A673 (cell line): ENCODE data around the gene THSD1.

Experiments
- EZH2 ChIP-seq: fragments of 200-600 bp; sonication (generic); IDR thresholded peaks from 2 replicates; pipeline ENCODE4 v1.6.1; 2017; ENCODE audit warnings: borderline replicate concordance, low read depth, mild to moderate bottlenecking, mixed read lengths, antibody characterized with exemption, low read length; ENCODE audit not compliant: poor library complexity, severe bottlenecking
- TF ChIP-seq, protein P1 (sequence below): fragments of 300-800, 200-600 bp; sonication (generic); conservative IDR thresholded peaks from 2 replicates; pipeline ENCODE4 v1.5.1; 2017; ENCODE audit warnings: low read depth, mild to moderate bottlenecking, antibody characterized with exemption, low read length, moderate library complexity, mixed read lengths

DNA sequence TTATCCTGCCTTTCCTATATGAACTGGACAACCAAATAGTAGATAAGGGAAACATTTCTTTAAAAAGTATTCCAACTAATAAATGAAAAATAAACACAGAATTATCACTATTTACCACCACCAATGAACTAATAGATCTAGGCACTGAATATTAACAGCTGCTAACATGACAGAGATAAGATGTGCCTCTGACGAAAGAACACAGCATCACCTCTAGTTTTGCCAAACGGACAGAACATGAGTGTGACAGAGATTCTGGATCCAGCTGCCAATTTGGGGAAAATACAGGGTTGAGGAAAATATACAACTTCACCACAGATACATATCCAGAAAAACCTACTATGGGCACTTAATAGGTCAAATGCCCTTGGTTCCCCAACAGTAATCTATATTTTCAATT lies 26.5 kb upstream of the THSD1 start:
- no peak for TF ChIP-seq EZH2
- TF ChIP-seq, protein P1, sequence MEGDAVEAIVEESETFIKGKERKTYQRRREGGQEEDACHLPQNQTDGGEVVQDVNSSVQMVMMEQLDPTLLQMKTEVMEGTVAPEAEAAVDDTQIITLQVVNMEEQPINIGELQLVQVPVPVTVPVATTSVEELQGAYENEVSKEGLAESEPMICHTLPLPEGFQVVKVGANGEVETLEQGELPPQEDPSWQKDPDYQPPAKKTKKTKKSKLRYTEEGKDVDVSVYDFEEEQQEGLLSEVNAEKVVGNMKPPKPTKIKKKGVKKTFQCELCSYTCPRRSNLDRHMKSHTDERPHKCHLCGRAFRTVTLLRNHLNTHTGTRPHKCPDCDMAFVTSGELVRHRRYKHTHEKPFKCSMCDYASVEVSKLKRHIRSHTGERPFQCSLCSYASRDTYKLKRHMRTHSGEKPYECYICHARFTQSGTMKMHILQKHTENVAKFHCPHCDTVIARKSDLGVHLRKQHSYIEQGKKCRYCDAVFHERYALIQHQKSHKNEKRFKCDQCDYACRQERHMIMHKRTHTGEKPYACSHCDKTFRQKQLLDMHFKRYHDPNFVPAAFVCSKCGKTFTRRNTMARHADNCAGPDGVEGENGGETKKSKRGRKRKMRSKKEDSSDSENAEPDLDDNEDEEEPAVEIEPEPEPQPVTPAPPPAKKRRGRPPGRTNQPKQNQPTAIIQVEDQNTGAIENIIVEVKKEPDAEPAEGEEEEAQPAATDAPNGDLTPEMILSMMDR, result no peak
